NCI-H2171 (cell line): ENCODE measurements around the gene PLCB3.

Experiments used
- DNase-seq: peaks from one replicate; lab custom pipeline; 2025; lab: John Stamatoyannopoulos, UW

The PLCB3 gene

DNA sequence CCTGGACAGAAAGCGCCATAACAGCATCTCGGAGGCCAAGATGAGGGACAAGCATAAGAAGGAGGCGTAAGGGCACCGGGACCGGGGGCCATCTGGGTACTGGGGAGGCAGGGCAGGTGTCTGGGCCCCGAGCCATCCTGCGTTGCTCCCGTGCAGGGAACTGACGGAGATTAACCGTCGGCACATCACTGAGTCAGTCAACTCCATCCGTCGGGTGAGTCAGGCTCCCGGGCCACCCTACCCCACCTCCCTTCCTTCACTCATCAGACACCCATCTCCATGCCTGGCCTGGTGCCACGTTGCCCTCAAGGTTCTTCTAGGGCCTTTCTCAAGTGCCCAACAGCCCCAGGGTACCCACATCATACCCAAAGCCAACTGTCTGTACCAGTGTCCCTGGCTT, 15.0 kb downstream of the PLCB3 start:
- no peak for DNase-seq

DNA sequence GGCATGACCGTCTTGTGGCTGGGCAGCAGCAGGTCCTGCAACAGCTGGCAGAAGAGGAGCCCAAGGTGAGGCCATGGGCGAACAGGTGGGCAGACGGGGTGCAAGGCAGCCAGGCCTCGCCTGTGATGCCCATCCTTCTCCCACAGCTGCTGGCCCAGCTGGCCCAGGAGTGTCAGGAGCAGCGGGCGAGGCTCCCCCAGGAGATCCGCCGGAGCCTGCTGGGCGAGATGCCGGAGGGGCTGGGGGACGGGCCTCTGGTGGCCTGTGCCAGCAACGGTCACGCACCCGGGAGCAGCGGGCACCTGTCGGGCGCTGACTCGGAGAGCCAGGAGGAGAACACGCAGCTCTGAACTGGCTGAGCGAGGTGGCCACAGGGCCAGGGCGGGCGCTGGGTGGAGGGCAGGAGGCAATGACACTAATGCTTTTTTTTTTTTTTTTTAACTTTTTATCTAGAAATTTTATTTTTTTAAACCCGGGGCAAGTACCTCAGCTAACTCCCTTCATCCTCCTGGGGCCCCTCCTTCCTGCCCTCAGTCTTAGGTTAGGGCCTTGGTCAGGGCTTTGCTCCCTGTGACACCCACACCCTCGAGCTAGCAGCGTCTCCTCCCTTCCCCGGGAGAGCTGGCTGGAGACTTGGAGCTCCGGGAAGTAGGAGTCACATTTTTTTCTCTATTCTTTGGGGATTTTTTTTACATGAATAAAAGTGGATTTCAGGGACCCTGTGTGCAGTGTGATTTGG, 16.0 kb downstream of the PLCB3 start:
- DNase-seq: no peak

DNA sequence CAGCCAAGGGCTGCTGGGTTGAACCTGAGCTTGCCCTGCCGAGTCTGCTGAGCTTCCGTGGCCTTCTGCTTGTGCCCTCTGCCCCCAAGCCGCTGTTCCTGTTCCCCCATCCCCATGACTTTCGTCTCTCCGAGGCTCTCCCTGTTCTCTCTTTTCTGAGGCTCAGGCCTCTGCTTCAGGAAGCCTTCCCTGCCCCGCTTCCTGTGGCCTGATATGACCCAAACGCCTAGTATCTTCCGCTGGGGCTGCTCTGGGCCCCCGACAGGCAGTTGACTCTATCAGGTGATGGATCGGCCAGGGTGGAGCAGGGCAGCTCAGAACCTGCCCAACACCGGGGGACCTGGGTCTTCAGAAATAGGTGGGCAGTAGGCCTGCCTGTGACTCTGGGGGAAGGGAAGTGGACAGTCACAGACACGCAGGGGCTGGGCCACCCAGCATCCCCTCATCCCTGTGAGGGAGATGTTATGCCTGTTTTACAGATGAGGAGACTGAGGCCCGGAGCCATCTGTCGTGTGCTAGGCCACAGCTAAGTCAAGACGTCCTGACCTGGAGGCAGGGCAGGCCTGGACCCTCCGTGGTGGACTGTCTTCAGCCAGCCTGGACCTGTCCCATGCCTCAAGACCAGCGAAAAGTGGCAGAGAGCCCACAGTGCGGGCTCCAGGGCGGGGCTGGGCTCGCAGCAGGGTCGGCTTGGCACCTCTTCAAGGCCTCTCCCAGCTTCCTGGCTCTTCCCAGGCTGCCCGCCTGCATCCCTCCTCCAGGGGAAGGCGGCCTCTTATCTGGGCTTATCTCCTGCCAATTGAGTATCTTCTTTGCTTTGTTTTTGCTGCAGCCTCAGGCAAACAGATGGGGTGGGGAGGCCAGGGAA, 16.9 kb downstream of the PLCB3 start:
- DNase-seq: no peak

DNA sequence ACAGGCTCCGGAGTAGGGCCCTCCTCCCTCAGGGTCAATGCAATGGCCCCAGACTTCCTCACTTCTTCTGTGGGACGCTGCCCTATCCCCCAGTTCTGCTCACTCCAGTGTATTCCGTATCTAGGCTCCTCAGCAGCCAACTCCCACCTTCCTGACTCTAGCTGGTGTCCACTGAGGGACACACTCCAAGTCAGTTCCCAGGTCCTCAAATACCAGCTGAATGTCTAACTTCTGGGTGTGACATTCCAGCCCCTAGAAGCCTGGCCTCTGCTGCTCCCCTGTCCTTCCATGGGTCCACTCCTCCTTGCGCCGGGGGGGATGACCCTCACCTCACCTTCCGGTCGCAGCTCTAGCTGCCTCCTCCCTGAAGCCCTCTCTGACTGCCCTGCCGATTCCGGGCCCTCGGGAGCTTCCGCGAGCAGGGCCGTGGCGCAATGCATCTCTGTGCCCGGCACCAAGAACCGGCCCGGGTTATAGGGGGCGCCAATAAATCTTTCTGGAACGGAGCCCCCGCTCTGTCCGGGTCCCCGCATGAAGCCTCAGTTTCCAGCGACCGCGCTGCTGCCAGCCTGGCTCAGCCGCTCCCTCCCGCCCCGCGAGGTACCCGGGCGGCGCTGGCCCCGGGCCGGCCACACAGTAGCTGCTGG, 17.7 kb downstream of the PLCB3 start:
- DNase-seq: no peak

DNA sequence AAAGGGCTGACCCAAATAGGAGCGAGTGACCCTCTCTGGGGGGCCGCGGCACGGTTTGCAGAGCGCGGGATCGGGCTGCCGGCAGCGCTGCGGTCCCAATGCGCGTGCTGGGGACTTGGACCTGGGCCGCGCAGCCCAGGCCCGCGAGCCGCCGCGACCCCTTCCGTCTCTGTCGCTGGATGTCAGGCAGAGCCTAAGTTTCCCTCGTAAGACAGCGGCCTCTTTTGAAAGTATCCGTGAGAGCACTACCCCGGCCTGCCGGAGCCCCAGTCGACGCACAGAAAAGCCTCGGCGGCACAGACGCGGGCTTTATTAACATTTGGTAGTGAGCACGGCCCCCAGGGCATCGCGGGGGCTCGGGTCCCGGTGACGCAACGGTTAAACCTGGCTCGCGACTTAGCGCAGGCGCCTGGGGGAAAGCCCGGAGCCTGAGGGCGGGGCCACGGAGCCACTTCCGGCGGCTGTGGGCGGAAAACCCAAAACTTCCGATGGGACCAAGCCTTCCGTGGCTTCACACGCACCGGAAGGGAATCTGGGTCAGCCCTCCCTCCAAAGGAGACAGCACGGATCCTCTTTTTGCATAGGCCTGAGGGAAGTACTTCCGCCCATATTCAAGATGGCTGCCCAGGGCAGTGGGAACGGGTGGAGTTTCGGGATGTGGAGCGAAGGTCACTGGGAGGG, 18.4 kb downstream of the PLCB3 start:
- DNase-seq: peak; percentile 98

DNA sequence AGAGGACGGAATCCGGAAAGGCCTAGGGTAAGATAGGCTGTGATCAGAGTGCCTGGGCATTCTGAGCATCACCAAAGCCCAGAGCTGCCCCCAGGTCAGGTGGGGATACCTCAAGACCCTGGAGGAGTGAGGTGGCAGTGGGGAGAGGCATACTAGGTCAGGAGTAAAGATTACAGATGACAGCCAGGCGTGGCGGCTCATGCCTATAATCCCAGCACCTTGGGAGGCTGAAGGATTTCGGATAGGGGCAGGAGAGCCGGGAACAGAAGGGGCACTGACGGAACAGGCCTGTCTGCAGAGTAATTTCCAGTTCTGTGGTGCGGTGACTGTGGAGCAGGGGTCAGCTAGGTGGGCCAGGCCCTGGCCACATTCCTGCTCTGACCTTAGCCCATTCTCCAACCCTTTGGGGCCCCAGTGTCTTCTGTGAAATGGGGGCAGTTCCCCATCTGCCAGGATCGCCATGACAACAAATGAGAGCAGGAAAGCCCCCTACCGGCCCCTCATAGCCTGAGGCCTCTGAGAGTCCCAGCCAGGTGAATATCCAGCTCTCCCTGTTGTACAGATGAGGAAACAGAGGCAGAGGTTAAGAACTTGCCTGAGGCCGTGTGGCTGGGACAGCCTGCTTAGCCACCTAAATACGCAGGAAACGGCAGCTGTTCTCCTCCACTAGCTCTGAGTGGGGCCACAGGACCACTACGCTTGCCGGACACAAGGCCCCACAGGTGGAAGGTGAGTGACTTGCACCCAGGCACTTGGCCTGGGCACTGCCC, 23.9 kb downstream of the PLCB3 start:
- DNase-seq: no peak

DNA sequence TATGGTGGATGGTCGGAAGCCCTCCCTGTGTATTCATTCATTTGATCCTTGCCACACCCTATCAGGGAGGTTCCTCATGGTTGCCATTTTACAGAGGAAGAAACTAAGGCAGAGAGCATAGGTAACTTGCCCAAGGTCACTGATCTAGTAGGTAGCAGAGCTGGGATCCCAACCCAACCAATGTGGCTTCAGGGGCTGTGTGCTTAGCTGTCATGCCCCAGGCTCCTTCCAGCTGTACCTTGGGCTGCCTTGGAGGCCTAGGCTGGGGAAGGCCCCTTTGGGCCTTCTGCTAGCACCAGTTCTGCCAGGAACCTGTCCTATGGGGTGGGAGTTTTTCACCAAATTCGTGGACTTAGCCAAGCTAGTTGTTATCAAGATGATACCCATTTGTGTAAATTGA, 24.5 kb downstream of the PLCB3 start:
- DNase-seq: no peak

DNA sequence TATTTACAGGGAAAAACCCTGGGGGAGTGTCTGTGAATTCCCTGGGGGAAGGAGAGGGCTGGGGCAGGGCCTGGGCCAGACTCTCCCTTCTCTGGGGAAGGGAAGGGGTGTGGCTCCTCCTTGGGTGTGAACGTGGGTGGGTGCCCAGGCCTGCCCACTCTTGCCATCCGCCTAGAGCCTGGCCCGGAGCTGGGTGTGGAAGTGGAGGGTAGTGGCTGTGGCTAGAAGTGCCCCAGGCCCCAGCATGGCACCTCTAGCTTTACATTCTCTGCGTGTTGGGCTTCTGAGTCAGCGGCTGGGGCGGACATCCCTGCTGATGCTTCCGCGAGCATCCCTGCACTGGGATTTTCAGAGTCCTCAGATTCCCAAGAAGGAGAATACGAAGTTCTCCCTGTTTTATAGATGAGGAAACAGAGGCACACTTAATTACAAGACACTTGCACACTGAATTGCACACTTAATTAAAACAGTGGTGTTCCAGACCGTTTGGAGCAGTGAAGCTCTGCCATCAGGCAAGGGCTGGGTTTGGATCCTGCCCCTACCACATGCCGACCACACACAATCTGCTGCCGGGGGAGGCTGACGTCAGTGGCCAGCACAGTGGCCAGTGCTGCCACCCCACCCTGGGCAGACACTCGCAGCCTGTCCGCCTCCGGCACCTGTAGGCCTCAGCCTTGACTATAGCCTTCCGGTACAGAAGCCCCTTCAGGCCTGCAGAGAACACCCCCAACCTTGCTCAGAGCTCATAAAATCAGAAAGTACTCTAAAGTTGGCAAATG, 25.5 kb downstream of the PLCB3 start:
- DNase-seq: no peak

DNA sequence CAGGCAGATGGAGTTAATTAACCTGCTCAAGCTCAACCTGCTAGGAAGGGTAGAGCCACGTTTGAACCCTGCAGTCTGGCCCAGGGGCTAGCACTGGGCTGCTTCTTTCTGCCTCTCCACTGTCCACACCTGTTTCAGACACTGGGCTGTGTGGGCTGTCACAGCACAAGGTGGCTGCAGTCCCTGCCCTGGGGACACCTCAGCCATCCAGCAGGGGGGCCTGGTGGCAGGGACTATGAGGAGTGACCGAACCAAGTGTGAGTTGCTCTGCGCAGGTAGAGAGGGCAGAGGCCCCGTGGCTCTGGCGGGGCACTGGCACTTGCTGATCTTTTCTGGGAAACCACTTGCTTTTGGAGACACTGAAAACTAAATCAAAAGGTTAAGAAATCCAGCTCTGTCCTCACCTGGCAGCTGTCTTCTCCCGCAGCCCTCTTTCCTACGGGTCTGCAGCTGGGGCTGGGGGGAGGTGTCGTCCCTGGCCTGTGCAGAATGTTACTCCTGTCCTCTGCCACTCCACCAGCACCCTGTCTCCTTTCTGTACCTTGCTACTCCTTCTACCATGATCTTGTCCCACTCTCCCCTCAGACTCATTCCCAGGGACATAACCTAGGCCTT, 27.4 kb downstream of the PLCB3 start:
- no peak for DNase-seq

DNA sequence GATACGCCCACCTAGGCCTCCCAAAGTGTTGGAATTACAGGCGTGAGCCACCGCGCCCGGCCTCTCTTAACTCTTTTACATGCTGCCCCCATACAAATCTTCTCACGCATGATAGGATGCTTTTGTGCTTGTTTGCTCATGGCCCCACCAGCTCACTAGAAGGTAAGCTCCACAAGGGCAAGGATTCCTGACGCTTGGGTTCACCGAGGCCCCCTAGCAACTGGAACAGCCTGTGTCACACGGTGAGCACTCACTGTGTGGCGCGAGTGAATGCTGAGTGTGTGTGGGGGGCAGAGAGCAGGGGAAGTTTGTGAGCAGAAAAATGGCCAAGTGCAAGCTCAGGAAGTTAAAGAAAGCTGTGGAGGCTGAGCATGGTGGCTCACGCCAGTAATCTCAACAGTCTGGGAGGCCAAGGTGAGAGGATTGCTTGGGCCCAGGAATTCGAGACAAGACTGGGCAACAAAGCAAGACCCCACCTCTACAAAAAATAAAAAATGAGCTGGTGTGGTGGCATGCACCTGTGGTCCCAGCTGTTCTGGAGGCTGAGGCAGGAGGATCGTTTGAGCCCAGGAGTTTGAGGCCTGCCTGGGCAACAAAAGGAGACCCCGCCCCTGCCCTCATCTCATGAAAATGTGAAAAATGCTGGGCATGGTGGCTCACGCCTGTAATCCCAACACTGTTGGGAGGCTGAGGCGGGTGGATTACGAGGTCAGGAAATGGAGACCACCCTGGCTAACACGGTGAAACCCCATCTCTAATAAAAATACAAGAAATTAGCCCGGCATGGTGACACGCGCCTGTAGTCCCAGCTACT, 30.8 kb downstream of the PLCB3 start:
- no peak for DNase-seq

DNA sequence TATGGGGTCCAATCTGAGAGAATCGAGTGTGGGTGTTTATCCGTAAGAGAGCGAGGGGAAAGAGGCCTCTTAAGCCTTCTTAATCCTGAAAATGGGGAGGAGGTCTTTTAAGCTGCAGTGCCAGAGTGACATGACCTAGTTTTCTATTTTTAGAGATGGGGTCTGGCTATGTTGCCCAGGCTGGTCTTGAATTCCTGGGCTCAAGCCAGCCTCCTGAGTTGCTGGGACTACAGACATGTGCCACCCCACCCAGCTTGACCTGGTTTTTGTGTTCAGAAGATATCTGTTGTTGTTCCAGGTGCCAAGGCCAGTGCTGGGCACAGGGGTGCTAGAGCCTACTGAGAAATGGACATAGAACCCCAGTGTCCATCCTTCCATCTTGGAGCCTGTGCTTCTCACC, 31.8 kb downstream of the PLCB3 start:
- no peak for DNase-seq

DNA sequence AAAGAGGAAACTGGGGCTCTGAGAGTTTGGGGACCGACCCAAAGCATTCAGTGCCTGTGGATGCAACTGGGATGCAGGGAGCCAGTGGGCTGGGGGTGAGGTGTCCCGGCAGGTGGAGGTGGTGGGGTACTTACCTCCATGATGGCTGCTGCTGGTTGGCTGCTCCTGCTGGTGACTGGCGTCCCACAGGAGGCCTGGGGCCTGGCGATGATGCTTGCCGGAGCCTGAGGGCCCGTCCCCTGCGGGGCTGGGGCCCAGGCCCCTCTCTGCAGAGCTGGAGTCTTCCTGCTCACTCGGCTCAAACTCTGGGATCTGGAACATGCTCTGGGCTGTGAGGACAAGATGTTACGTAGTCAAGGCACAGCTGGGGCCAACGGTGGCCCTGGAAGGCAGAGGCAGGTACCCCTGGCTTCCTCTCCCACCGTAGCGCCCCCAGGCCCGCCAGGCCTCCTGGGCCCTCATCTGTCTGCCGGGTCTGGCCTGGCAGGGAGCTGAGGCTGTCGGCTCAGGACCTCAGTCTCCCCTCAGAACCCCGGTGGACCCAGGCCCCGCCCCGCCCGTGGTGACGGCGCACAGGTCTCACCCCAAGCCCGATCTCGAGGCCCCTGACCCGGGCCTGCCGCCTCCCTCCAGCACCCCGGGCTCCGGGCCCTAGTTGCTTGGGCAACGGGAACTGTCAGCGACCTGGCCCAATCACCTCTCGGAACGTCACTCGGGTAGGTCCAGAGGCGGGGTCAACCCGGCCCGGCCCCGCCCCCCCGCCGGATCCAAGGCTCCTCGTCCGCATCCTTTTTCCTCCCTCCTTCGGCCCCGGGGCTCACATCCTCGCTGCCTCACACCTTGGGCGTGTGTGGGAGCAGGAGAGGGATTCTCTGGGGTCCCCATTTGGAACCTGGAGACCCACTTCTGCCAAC, 33.0 kb downstream of the PLCB3 start, which contains the start of gene BAD:
Gene BAD, minus strand, starts transcription at position 618 of the 914 bp plus-strand sequence. Its CDS starts 297 bp downstream, at position 321.
- DNase-seq: peak; percentile 95

DNA sequence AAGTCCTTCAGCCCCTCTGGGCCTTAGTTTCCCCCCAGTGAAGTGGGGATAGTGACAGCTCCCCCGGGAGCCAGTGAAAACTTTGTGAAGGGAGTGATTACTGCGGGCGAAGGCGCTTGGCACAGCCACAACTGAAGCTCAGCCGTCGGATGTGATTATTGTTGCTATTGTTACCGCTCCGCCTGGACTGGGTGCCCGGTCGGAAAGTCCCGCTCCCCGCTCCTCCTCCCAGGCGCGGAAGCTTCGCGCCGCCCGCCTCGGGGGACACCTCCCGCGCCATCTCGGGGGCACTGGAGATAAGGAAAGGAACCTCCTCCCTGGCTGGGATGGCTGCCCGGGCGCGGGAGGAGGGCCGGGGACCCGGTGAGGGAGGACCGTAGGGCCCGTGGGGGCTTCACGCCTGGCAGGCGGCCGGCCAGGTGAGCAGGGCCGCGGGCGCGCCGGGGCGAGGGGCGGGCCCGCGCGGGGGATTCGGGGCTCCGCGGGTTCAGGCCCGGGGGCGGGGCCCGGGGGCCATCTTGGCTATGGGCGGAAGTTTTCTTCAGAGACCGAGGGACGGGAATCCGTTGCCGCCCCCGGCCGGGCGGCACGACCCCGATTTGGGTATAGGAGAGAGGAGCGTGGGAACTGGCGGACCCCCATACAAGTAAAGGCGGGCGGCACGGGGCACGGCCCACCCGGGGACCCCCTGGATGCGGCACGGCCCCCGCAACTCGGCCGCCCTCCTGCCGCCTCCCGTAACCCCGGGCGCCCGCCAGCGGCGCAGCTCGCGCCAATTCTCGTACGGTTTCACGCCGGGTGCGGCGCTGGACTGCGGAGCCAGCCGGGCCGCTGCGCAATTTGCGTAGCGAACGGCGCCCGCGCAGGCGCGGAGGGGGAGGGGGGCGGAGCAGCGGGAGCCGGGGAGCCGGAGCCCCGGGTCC, 33.9 kb downstream of the PLCB3 start, which contains the start of gene GPR137:
Gene GPR137, plus strand, starts transcription at position 887 of the 923 bp plus-strand sequence. CDS start 677 bp downstream, outside the sequence.
- peak; percentile 77 for DNase-seq

DNA sequence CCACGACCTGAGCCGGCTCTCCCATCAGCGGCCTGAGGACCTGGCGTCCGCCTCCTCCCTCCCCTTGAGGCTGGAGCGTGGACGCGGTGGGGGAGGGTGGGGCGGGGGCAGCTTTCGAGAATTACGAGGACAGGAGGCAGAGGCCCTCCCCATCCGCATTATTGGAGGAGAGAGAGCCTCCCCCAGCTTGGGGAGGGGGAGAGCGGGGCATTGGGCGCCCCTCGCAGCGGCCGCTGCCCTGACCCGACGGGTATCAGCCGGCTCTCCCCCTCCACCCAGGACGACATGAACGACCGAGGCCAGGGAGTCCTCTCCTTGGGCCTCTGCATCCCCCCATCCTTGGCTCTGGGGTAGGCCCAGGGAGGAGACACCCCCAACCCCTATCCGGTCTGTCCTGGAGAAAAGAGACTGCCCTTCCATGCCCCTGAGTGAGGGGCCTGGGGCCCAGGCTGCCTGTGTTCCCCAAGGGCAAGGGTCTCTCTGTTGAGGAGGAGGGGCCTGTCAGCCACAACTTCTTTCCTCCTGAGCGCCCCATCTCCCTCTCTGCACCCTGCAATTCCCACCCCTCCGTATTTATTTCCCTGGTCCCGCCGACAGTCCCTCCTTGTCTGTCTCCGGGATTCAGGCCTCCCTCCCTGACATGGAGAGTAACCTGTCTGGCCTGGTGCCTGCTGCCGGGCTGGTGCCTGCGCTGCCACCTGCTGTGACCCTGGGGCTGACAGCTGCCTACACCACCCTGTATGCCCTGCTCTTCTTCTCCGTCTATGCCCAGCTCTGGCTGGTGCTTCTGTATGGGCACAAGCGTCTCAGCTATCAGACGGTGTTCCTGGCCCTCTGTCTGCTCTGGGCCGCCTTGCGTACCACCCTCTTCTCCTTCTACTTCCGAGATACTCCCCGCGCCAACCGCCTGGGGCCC, 34.8 kb downstream of the PLCB3 start:
- peak; percentile 37 for DNase-seq

DNA sequence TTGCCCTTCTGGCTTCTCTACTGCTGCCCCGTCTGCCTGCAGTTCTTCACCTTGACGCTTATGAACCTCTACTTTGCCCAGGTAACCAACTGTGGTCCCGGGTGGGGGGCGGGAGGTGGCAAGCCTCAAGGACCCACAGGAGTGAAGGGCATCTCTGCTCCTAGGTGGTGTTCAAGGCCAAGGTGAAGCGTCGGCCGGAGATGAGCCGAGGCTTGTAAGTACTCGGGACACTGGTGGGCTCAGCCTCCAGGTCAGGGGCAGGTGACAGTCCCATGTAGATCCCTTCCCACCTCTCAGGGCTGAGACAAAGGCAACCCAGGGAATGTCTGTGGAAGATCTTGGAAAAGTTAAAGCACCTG, 35.5 kb downstream of the PLCB3 start:
- DNase-seq: no peak
